GM06990 (cell line): Measurements from ENCODE around the gene NTSR1.

ENCODE experiments used
- DNase-seq: peaks from one replicate; pipeline ENCODE4 v3.0.0-alpha.2; 2011; ENCODE audit not compliant: insufficient read length; ENCODE audit errors: extremely low read depth
- H3K27me3 ChIP-seq: replicated peaks from 2 replicates; pipeline ENCODE4 v1.6.0; 2011; ENCODE audit warnings: low read length; ENCODE audit not compliant: control insufficient read depth, insufficient read depth
- H3K36me3 ChIP-seq: 2 replicates; pipeline ENCODE4 v1.5.1; 2011; ENCODE audit warnings: low read length; ENCODE audit not compliant: control insufficient read depth, insufficient read depth
- H3K4me3 ChIP-seq: replicated peaks from 2 replicates; pipeline ENCODE4 v1.5.1; 2011; ENCODE audit warnings: low read depth, mild to moderate bottlenecking, control low read depth, low read length
- CTCF ChIP-seq: IDR thresholded peaks from 2 replicates; pipeline ENCODE4 v1.5.1; 2011; ENCODE audit warnings: low read length, control low read depth, mild to moderate bottlenecking, inconsistent platforms; ENCODE audit not compliant: insufficient read depth, poor library complexity, severe bottlenecking

The NTSR1 gene

GRCh38 chr20:62694868-62695267 is 13.8 kb upstream of the NTSR1 start:
- H3K4me3 ChIP-seq = no peak overlapping the region
- TF ChIP-seq CTCF = no peak

GRCh38 chr20:62695448-62696414 is 12.9 kb upstream of the NTSR1 start:
- no peak overlapping the region for H3K4me3 ChIP-seq
- DNase-seq = no peak
- H3K36me3 ChIP-seq = no peaks in the 10 kb centered on the region
- TF ChIP-seq CTCF = no peak
- H3K27me3 ChIP-seq = peaks cover 5% of the 10 kb centered on the region

More at GRCh38 chr20:62694868-62695267, 13.8 kb upstream of the NTSR1 start:
- Histone ChIP-seq H3K36me3 (no peaks in the 10 kb centered on the region), H3K27me3 (peaks cover 5% of the 10 kb centered on the region)
- no peak for DNase-seq

- TF ChIP-seq CTCF = no peak
- DNase-seq = no peak
- no peaks in the 10 kb centered on the region for H3K36me3 ChIP-seq
- H3K27me3 ChIP-seq = peaks cover 5% of the 10 kb centered on the region
- no peak overlapping the region for H3K4me3 ChIP-seq
These were observed 12.1 kb upstream of the NTSR1 start for GRCh38 chr20:62696434-62696957.

- Histone ChIP-seq H3K36me3 (no peaks in the 10 kb centered on the region), H3K27me3 (peaks cover 5% of the 10 kb centered on the region), H3K4me3 (no peak overlapping the region)
- no peak for TF ChIP-seq CTCF
- no peak for DNase-seq
These were observed 11.6 kb upstream of the NTSR1 start for GRCh38 chr20:62696989-62697388.

GRCh38 chr20:62697468-62697912 is 11.1 kb upstream of the NTSR1 start:
- DNase-seq = no peak
- Histone ChIP-seq H3K27me3 (peaks cover 5% of the 10 kb centered on the region), H3K4me3 (no peak overlapping the region), H3K36me3 (no peaks in the 10 kb centered on the region)
- no peak for TF ChIP-seq CTCF
